GM18526 (cell line): ENCODE data around the gene DYRK2.

Experiments
- POLR2A ChIP-seq: IDR thresholded peaks from 3 replicates; pipeline ENCODE4 v1.6.1; 2011; ENCODE audit not compliant: insufficient read length; ENCODE audit errors: extremely low read depth

The DYRK2 gene

GRCh38 chr12:67633708-67634107 is 14.8 kb upstream of the DYRK2 start:
- TF ChIP-seq POLR2A = no peak

GRCh38 chr12:67634303-67634761 is 14.2 kb upstream of the DYRK2 start:
- TF ChIP-seq POLR2A = no peak

- TF ChIP-seq POLR2A = no peak
Measured at GRCh38 chr12:67637718-67638117, 10.8 kb upstream of the DYRK2 start.

DNA sequence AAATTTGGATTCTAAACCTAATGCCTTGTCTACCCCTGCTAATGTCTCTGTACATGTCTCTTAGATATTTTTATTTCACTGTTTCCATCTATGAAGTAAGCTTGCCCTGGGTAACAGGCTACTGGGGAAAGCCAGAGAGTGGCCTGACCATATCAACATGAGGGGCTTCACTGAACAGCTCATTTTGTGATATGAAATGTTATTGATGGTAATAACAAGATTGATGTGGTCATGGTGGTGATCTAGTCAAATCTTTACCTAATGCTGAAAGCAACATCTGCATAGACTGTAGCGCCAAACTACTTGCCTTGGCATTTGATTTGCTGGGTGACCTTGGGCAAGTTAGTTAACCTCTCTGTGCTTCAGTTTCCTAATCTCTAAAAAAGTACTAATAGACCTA is 9.9 kb upstream of the DYRK2 start:
- no peak for TF ChIP-seq POLR2A

GRCh38 chr12:67640863-67641262 is 7.7 kb upstream of the DYRK2 start:
- TF ChIP-seq POLR2A = no peak

GRCh38 chr12:67645126-67645525 is 3.4 kb upstream of the DYRK2 start:
- no peak for TF ChIP-seq POLR2A

GRCh38 chr12:67645601-67646000 is 2.9 kb upstream of the DYRK2 start:
- no peak for TF ChIP-seq POLR2A

DNA sequence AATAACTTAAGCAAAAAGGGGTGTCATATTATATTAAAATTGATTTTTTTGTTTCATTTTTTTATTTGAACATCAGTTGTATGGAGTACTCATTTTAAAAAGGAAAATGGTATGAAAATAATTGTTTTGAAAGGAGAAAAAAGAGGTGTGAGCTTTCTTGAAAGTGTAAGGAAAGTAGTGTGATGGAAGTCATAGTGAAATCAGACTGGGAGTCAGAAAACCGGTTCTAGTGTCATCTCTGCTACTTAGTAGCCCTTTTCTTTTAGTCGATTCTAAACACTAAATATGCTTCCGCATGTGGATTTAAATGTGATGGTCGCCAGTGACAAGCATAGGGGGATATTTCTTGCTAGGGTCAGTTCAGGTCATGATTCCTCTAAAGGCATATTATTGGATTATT is 1.8 kb upstream of the DYRK2 start:
- TF ChIP-seq POLR2A = no peak

DNA sequence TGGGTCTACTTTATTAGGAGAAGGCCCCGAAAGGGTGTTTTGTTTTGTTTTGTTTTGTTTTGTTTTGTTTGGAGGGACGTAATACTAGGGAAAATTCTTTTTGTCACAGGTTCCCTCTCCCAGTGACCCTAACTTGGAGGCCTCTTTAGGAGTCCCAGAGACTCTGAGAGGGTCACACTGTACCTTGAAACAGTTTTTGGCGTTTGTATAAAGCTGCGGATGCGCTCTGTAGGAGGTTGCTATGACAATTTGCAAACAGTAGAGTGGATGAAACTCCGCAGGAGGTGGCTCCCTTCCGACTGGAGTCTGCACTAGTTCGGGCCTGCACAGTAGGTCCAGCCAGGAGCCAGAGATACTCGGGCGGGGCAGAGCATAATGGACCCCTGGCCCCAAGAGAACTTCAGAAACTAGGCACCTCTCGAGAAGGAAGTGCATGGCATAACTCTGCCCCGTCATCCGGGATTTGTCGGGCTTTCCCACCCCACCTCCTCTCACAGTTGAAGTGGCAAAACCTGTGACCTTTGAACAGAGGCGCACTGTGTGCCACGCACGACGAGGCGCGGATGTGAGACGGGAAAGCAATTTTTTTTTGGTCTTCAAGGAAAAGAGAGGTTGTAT is 1.3 kb upstream of the DYRK2 start:
- no peak for TF ChIP-seq POLR2A

DNA sequence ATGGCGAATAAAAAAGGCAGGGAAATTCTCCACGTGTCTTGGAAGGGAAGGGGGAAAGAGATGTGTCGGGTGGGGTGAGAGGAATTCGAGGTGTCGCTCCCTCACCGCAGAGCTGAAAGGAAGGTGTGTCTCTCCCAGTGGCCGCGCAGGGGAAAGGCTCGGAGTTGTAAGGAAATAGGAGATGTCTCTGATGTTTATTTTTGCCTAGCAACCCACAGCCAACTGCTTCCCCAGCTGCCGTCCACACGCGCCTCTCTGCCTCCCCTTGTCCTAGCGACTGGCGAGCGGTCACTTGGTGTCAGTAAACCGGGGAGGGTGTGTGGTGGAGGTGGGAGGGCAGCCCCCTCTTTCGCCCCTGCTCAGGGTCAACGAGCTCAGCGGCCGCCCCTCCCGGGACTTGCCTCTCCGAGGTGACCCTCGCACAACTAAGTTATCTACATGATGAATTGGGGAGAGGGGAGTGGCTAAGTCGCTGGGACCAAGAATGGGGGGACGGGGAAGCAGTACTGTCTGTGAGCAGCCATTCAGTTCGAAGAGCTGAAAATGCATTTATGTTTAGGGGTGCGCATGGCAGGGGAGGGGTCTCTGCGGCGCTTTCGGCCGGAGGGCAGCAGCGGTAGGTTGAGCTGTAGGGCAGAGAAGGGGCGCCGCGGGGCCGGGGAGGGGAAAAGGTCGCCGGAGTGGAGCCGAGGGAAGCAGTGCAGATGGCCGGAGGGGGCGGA is 585 bp upstream of the DYRK2 start:
- TF ChIP-seq POLR2A = no peak

- TF ChIP-seq POLR2A = no peak
Measured at GRCh38 chr12:67649261-67649569, 670 bp downstream of the DYRK2 start.

DNA sequence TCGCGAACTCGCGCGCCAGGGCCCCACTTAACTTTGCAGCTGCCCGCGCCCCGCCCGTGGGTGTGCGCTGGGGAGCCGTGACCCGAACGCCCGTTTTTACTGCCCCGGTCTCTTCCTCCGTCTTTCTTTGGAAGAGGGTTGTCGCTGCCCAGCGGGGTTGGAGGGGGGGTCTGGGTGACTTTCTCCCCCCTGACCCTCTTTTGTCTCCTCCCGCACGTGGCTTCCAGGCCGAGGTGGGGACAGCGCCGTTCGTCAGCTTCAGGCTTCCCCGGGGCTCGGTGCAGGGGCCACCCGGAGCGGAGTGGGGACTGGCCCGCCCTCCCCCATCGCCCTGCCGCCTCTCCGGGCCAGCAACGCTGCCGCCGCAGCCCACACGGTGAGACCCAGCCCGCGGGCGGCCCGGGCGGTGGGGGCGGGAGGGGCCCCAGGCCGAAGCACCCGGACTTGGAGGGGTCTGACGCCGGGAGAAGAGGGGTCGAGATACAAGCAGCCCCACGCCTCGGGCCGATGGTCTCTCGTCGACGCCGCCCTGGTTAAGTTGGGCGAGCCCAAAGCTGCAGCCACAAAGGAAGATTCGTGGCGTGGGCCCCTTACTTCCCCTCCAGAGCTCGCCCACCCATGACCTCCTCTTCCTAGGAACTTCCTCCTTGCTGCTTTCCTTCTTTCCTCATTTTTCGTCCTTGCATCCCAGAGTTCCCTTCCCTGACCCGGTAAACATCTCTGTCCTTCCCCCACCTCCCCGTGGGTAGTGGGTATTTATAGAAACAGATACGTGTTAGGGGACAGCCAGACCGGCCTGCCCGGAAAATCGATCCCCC is 1.2 kb downstream of the DYRK2 start:
- no peak for TF ChIP-seq POLR2A

DNA sequence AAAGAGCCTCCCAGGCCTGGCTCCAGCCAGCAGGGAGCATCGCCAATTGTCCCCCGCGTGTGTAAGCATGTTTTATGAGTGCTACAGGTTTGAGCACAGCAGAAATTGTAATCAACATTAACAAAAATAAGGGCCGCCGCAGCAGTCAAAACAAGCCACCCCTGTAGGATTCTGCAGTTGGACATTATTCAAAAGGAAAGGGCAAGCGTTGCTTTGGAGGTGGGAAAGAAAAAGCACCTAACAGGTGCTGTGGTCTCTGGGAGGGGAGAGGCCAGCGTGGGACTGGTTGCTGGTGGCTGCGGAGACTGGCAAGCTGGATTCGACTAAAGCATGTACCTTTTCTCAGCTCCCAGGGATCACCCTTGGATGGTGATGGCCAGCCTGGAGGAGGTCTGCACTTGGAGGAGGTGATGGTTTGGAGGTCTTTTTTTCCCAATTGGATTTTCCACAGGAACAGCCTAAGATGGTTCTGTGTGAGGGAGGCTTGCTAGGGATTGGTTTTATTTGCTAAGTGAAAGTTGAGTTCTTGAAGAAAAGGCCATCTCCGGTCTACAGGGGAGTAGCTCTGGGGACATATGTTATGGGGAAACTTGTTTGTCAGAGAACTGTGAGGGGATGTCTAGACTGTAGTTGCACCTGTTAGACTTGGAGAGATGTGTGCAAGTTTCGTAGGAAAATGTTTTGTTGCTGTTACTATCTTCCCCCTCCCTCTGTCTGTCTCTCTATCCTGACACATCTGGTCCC is 2.0 kb downstream of the DYRK2 start:
- no peak for TF ChIP-seq POLR2A

DNA sequence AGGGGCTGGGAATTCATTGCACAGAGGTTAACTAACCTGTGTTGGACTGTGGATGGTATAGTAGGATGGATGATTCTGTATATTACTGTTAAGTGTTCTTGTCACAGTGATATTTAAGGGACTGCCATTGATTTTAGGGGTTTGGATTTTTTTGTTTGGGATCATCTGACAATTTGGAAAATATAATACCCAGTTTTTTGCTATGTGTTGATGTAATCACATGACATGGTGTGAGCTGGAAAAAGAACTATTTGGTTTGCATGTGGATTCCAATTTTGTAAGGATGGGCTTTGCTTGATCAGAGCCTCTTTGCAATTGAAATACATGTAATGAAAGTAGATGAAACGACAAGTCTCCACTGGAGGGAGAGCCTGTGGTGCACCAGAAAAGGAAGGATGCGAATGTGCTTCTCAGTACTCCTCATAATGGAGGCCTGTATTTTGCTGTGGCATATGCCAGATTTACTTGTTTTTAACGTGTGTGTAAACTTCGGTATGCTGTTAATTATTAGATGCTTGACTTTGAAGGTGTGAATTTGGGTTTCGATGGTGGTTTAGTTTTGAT is 2.7 kb downstream of the DYRK2 start:
- TF ChIP-seq POLR2A = no peak

GRCh38 chr12:67655829-67656228 is 7.3 kb downstream of the DYRK2 start:
- no peak for TF ChIP-seq POLR2A
